ENCODE results near the gene ADD1.

The ADD1 gene

DNA sequence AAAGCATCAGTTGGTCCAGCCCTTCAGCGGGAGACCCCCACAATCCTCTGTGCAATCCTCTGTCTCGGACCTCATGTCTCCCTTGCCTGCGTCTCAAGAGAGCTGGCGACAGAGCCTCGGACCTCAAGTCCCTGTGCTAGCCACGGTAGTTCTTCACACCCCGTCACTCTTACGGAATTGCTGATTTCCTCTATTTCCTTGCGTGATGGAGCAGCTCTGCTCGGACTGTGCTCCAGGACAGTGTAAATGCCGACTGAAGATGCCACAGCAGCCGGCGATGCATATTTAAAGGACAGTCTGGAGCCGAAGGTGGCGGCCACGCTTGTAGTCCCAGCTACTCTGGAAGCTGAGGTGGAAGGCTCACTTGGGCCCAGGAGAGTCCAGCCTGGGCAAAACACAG lies 121.6 kb downstream of the ADD1 start:
- Histone ChIP-seq H3K36me3 (peaks cover 0 to 7% (median 1%) of the 10 kb centered on the region in 11 experiments; a peak in 6 of 22 replicates), H3K4me1 (peaks cover 23 to 27% (median 25%) of the 10 kb centered on the region in 10 experiments), H3K27me3 (no peaks in the 10 kb centered on the region), H3K9me3 (replicated peaks in 1 of 11) (no peaks in the 10 kb centered on the region), H3K4me2 (peak overlapping the region; percentile 90 to 99 (median 96)), H3K4me3 (peak overlapping the region in 4 of 10 experiments; percentile 70 to 89 (median 78); a peak in 5 of 20 replicates), H3K9ac (peak overlapping the region in 9 of 11 experiments; percentile 86 to 99 (median 95); a peak in 11 of 22 replicates), H3K27ac (no peak overlapping the region), H4K20me1 (peaks cover 10 to 26% (median 18%) of the 10 kb centered on the region in 11 experiments; a peak in 21 of 22 replicates)
- no peak for TF ChIP-seq Cebpa-rat (IDR thresholded peaks at IDR 0.05)

DNA sequence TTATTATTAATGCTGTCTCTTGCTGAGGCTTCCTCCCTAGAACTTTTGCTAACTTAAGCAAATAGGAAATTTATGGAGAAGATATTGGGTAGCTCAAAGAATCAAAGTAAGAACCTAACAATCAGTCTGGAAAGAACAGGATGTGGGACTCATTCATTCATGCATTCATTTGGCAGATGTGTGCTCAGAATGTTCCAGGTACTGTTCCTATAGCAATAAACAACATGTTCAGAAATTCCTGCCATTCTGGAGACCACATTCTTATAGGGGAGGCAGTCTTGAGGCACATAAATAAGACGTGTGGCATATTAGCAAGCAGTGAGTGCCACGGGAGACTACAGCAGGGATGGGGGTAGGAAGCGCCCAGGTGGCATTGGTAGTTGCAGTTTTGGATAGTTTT lies 124.7 kb downstream of the ADD1 start:
- no peak overlapping the region for H3K4me2 ChIP-seq
- no peak overlapping the region for H3K4me3 ChIP-seq
- TF ChIP-seq Cebpa-rat (IDR thresholded peaks at IDR 0.05), result no peak
- H3K36me3 ChIP-seq, result no peaks in the 10 kb centered on the region
- peaks cover 0 to 7% (median 0%) of the 10 kb centered on the region in 11 experiments; a peak in 2 of 22 replicates for H4K20me1 ChIP-seq
- H3K4me1 ChIP-seq, result peaks cover 13 to 19% (median 16%) of the 10 kb centered on the region in 10 experiments
- H3K9me3 ChIP-seq (replicated peaks in 1 of 11), result no peaks in the 10 kb centered on the region
- H3K27ac ChIP-seq, result no peak overlapping the region
- H3K9ac ChIP-seq, result no peak overlapping the region
- no peaks in the 10 kb centered on the region for H3K27me3 ChIP-seq

DNA sequence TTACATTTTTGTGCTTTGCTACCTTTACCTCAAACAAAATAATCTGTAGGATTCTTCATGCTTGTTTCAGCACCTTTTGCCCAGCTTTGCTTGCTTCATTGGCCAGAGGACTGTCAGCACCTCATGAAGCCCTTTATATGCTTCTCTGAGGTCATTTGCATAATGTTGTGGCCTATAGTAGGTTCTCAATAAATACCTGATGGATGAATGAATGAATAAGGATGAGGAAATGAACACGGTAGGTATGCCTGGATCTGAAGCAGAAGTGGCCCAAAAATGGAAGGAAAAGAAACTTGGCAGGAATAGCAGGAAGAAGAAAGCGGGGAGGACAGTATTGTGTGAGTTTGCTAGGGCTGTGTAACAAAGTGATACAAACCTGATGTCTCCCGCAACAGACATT lies 127.6 kb downstream of the ADD1 start:
- no peak overlapping the region for H3K4me2 ChIP-seq
- H4K20me1 ChIP-seq, result no peaks in the 10 kb centered on the region
- H3K27ac ChIP-seq, result no peak overlapping the region
- no peak overlapping the region for H3K9ac ChIP-seq
- H3K27me3 ChIP-seq, result no peaks in the 10 kb centered on the region
- no peaks in the 10 kb centered on the region for H3K4me1 ChIP-seq
- TF ChIP-seq Cebpa-rat (IDR thresholded peaks at IDR 0.05), result no peak
- no peak overlapping the region for H3K4me3 ChIP-seq
- H3K36me3 ChIP-seq, result no peaks in the 10 kb centered on the region
- no peaks in the 10 kb centered on the region for H3K9me3 ChIP-seq (replicated peaks in 1 of 11)

DNA sequence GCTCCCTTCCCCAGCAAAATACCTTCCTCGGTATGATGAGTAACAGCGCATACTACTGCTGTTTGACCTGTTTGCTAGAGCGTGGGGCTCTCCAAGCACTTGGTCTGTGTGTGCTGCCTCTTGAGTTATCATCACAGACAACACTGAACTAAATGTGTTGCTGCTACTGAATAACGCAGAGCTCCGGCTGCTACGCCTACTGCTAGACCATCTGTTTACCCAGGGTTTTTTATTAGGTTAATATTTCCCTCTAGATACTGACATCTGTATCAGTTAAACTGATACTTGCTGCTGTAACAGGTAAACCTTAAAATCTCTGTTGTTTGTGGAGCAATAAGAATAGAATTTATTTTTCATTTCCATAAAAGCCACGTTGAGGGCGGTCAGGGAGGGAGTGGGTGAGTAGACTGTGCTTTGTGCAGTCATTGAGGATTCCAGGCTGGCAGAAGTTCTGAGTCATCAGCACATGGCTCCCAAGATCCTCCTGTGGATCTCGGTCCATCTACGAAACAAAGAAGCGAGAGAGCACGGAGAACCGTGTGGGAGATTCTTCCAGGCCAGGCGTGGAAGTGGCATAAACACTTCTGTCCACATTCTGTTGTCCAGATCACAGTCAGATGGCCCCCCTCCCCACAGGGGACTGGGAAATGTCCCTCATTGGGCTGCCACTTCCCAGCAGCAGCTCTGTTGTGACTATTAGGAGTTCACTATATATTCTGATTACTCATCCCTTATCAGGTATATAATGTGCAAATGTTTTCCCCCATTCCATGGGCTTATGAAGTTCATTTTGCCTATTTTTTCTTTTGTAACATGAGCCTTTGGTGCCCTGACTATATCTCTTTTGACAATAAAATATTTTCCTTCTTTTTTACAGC lies 133.8 kb downstream of the ADD1 start:
- Histone ChIP-seq H3K4me2 (peak overlapping the region in 2 of 11 experiments; percentile 8 to 23; a peak in 2 of 22 replicates), H4K20me1 (no peaks in the 10 kb centered on the region), H3K27me3 (no peaks in the 10 kb centered on the region), H3K9me3 (replicated peaks in 1 of 11) (peaks cover 28 to 38% (median 31%) of the 10 kb centered on the region in 11 experiments), H3K27ac (no peak overlapping the region), H3K4me3 (no peak overlapping the region), H3K36me3 (peaks cover 0 to 22% (median 14%) of the 10 kb centered on the region in 11 experiments; a peak in 10 of 22 replicates), H3K9ac (no peak overlapping the region), H3K4me1 (peaks cover 0 to 7% (median 0%) of the 10 kb centered on the region in 10 experiments; a peak in 3 of 20 replicates)
- TF ChIP-seq Cebpa-rat (IDR thresholded peaks at IDR 0.05), result no peak
